Testis (tissue), 3 donors: ENCODE results near the gene TUBG2. TPM values are rescaled to one million over a fixed set of nuclear protein-coding genes. Genes with fewer than 3 reads are reported as not detected.

ENCODE experiments used
- DNase-seq: peaks from one replicate; pipeline ENCODE4 v3.0.0-alpha.2; 2019
- H3K27ac ChIP-seq, 2 donors: fragments of 200-600 bp; sonication (generic); one replicate each; pipeline ENCODE4 v1.5.1; 2019
- H3K27me3 ChIP-seq: fragments of 200-600 bp; sonication (generic); one replicate; pipeline ENCODE4 v1.5.1; 2019
- H3K36me3 ChIP-seq: fragments of 200-600 bp; sonication (generic); one replicate; pipeline ENCODE4 v1.5.1; 2017; ENCODE audit warnings: low read depth; ENCODE audit errors: missing control alignments
- H3K4me1 ChIP-seq: fragments of 200-600 bp; sonication (generic); one replicate; pipeline ENCODE4 v1.5.1; 2019
- H3K4me3 ChIP-seq, 2 donors: fragments of 200-600 bp; sonication (generic); one replicate each; pipeline ENCODE4 v1.5.1; 2017 to 2019
- H3K9me3 ChIP-seq: fragments of 200-600 bp; sonication (generic); one replicate; pipeline ENCODE4 v1.5.1; 2017
- POLR2A ChIP-seq: fragments of 450-650 bp; IDR thresholded peaks from one replicate; pipeline ENCODE4 v1.6.1; 2017; ENCODE audit warnings: antibody characterized with exemption, mild to moderate bottlenecking, moderate library complexity
- WGBS, 2 donors: methylation state at CpG; one replicate each; pipeline ENCODE4 v1.1.5; 2018; 5-methylcytosine and 5-hydroxymethylcytosine counted together
- intact Hi-C: fragments of 100-400 bp; cut with DNase I; formaldehyde crosslinking; loops from one replicate; pipeline ENCODE4 v1.15.1; 2023; ENCODE audit warnings: low total_unique reads
- polyA plus RNA-seq: library from polyadenylated mRNA; stranded (reverse); fragments of 350-450 nt; fragmentation: Illumina TruSeq; extraction: RNeasy Lipid Tissue Mini Kit (QIAGEN cat#74804); gene quantifications from one replicate; pipeline ENCODE4 v1.2.3, GENCODE V29; 2014; ENCODE audit warnings: low read depth, low replicate concordance; ENCODE audit not compliant: insufficient read depth
- total RNA-seq, 2 donors: library from RNA; depleted of rRNA; stranded (reverse); fragments of >200 nt; gene quantifications; one replicate each; pipeline ENCODE4 v1.2.3, GENCODE V29; 2016
- TF ChIP-seq, protein P1 (sequence below), 3 experiments: fragments of 450-650 bp in 2 of 3; fragments of 200-600 bp in 1 of 3; sonication (generic) in 1 of 3; IDR thresholded peaks; one replicate each; pipeline ENCODE4 v1.5.1; 2016 to 2019; ENCODE audit warnings: antibody characterized with exemption in 3 of 3, mild to moderate bottlenecking in 2 of 3, moderate library complexity in 1 of 3

Gene TUBG2
- total and polyA plus RNA-seq, 3 donors from 2014 or later, result 30.6 to 57.5 (median 50.4) TPM

DNA sequence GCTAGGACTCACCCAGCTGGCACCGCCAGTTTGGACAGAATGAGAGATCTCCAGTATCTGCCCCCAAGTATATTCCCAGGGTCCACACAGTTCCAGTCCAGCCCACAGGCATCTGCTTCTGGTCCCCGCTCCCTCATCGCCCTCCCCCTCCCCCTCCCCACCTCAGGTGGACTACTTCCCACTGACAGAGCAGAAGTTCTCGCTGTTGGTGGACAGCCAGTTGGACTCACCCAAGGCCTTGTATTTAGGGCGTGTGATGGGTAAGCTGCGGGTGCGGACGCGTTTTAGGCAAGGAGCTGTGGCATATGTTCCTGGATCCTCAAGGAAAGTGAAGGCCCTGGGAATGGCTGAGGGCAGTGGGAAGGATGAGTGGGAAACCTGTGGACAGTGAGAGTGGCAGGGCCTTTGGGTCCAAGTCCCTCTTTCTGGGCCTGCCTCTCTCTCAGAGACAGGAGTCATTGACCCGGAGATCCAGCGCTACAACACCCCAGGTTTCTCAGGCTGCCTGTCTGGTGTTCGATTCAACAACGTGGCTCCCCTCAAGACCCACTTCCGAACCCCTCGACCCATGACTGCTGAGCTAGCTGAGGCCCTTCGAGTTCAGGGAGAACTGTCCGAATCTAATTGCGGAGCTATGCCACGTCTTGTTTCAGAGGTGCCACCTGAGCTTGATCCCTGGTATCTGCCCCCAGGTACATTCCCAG, 38.2 kb downstream of the TUBG2 start:
- Histone ChIP-seq H3K36me3 (no peaks in the 10 kb centered on the region), H3K27me3 (no peaks in the 10 kb centered on the region), H3K27ac (no peak overlapping the region), H3K9me3 (no peaks in the 10 kb centered on the region), H3K4me1 (peaks cover 8% of the 10 kb centered on the region), H3K4me3 (no peak overlapping the region)
- TF ChIP-seq POLR2A, result no peak
- TF ChIP-seq, protein P1, sequence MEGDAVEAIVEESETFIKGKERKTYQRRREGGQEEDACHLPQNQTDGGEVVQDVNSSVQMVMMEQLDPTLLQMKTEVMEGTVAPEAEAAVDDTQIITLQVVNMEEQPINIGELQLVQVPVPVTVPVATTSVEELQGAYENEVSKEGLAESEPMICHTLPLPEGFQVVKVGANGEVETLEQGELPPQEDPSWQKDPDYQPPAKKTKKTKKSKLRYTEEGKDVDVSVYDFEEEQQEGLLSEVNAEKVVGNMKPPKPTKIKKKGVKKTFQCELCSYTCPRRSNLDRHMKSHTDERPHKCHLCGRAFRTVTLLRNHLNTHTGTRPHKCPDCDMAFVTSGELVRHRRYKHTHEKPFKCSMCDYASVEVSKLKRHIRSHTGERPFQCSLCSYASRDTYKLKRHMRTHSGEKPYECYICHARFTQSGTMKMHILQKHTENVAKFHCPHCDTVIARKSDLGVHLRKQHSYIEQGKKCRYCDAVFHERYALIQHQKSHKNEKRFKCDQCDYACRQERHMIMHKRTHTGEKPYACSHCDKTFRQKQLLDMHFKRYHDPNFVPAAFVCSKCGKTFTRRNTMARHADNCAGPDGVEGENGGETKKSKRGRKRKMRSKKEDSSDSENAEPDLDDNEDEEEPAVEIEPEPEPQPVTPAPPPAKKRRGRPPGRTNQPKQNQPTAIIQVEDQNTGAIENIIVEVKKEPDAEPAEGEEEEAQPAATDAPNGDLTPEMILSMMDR (IDR thresholded peaks at IDR 0.05), result no peak
- intact Hi-C loops, result no loop called here
- WGBS, 2 donors, result 89 to 93% methylated on average over 16 to 19 of the region's 19 CpGs
- DNase-seq, result no peak

DNA sequence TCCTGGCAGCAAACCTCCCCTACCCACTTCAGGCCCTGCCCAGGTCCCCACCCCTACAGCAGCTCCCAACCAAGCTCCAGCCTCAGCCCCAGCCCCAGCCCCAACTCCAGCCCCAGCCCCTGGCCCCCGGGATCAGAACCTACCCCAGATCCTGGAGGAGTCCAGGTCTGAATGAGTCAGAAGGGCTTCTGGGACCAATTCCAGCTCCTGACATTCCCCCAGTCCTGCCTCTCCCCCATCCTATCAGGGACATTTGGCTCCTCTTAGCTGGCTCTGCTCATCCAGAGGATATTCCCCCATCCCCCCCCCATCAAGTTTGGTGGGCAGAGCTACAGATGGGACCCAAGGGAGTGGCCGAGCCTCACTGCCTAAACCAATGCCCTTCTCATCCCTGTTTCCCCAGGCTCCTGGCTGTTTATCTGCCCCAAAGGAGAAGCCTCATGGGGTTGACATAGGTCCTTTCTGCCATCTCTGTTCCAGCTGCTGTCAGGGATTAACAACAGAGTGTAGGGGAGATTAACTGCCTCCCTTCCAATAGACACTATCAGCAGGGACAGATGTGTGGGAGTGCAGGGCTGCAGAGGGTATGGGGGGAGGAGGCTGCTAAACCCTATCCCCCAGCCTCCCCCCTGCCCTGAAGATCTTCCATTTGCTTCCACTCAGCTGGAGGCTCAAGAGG, 39.8 kb downstream of the TUBG2 start:
- Histone ChIP-seq H3K36me3 (no peaks in the 10 kb centered on the region), H3K27me3 (no peaks in the 10 kb centered on the region), H3K4me3 (no peak overlapping the region), H3K27ac (no peak overlapping the region), H3K4me1 (peaks cover 8% of the 10 kb centered on the region), H3K9me3 (no peaks in the 10 kb centered on the region)
- 46 to 63% methylated on average over 1 to 2 of the region's 2 CpGs for WGBS, 2 donors
- TF ChIP-seq, protein P1 (IDR thresholded peaks at IDR 0.05), result no peak
- no peak for TF ChIP-seq POLR2A
- intact Hi-C loops, result no loop called here
- peak; percentile 74 for DNase-seq

DNA sequence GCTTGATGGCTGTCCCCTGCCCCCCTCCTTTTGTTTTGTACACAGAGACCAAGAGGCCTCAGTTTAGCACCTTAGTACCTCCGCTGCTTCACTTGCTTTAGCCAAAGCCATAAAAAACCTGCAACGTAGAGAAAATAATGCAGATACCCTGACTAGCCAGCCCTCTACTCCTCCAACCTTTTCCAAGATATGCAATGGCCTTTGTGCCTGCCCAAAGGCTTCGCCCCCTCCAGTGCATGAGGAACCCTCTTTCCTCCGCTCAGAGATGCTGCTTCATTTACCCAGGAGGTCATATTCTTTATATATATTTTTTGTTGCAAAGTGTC, 40.3 kb downstream of the TUBG2 start:
- no peaks in the 10 kb centered on the region for H3K27me3 ChIP-seq
- DNase-seq, result no peak
- intact Hi-C loops, result no loop called here
- no peak overlapping the region for H3K4me3 ChIP-seq
- H3K27ac ChIP-seq, result no peak overlapping the region
- H3K9me3 ChIP-seq, result no peaks in the 10 kb centered on the region
- TF ChIP-seq, protein P1 (IDR thresholded peaks at IDR 0.05), result no peak
- TF ChIP-seq POLR2A, result no peak
- H3K36me3 ChIP-seq, result no peaks in the 10 kb centered on the region
- 72 to 82% methylated on average over 4 of the region's 4 CpGs for WGBS, 2 donors
- H3K4me1 ChIP-seq, result peaks cover 8% of the 10 kb centered on the region

GRCh38 chr17:42700586-42701289, 41.7 kb downstream of the TUBG2 start:
- Histone ChIP-seq H3K4me1 (peaks cover 8% of the 10 kb centered on the region), H3K4me3 (no peak overlapping the region), H3K27ac (no peak overlapping the region), H3K9me3 (no peaks in the 10 kb centered on the region), H3K36me3 (no peaks in the 10 kb centered on the region), H3K27me3 (no peaks in the 10 kb centered on the region)
- no peak for TF ChIP-seq POLR2A
- TF ChIP-seq, protein P1 (IDR thresholded peaks at IDR 0.05), result no peak
- intact Hi-C loops, result no loop called here
- WGBS, 2 donors, result 73 to 80% methylated on average over 10 of the region's 10 CpGs
- no peak for DNase-seq
